ENCODE results near the gene MIPOL1. TPM values are rescaled to one million over a fixed set of nuclear protein-coding genes. Genes with fewer than 3 reads are reported as not detected.

The MIPOL1 gene
- total RNA-seq, 4 donors from 2014 or later, result 5.4 to 17.2 (median 9.4) TPM

- no peak for ATAC-seq (ENCODE audit: low FRiP score)
Measured at GRCh38 chr14:37403626-37404025, 205.9 kb downstream of the MIPOL1 start.

GRCh38 chr14:37406095-37406494, 208.4 kb downstream of the MIPOL1 start:
- ATAC-seq (ENCODE audit: low FRiP score) (no peak), DNase-seq (ENCODE audit: low spot score) (no peak)
- TF ChIP-seq, protein P1, sequence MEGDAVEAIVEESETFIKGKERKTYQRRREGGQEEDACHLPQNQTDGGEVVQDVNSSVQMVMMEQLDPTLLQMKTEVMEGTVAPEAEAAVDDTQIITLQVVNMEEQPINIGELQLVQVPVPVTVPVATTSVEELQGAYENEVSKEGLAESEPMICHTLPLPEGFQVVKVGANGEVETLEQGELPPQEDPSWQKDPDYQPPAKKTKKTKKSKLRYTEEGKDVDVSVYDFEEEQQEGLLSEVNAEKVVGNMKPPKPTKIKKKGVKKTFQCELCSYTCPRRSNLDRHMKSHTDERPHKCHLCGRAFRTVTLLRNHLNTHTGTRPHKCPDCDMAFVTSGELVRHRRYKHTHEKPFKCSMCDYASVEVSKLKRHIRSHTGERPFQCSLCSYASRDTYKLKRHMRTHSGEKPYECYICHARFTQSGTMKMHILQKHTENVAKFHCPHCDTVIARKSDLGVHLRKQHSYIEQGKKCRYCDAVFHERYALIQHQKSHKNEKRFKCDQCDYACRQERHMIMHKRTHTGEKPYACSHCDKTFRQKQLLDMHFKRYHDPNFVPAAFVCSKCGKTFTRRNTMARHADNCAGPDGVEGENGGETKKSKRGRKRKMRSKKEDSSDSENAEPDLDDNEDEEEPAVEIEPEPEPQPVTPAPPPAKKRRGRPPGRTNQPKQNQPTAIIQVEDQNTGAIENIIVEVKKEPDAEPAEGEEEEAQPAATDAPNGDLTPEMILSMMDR (IDR thresholded peaks at IDR 0.05), result no peak

More at GRCh38 chr14:37403626-37404025, 205.9 kb downstream of the MIPOL1 start:
- TF ChIP-seq, protein P1 (IDR thresholded peaks at IDR 0.05), result no peak
- DNase-seq (ENCODE audit: low spot score), result no peak

DNA sequence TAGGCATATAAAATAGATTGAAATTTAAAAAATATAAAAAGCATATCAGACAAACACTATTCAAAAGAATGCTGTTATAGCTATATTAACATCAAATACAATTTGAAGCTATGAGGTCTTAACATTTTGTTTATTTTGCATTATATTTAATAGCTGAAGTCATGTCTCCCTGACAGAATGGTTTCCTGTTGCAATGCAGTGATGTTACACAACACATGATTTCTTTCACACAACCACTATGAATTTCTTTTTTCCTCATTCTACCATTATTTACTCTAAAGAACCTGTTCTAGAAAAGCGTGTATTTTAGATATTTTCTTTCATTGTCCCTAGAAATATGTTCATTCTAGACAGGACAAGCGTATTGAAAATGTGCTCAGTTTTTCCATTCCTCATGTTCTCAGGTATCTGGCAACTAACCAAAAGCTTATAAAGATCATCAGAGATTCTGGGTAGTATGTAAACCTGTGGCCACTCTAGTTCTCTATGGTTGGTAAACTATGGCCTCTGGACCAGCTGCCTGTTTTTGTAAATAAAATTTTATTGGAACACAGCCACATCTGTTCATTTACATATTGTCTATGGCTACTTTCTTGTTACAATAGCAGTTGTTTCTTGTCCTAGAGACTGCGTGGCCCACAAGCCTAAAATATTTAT, 213.5 kb downstream of the MIPOL1 start:
- DNase-seq (ENCODE audit: low spot score) (no peak), ATAC-seq (ENCODE audit: low FRiP score) (no peak)
- TF ChIP-seq, protein P1 (IDR thresholded peaks at IDR 0.05), result no peak

GRCh38 chr14:37413050-37413449, 215.3 kb downstream of the MIPOL1 start:
- TF ChIP-seq, protein P1 (IDR thresholded peaks at IDR 0.05), result no peak
- DNase-seq (ENCODE audit: low spot score) (no peak), ATAC-seq (ENCODE audit: low FRiP score) (no peak)

- ATAC-seq (ENCODE audit: low FRiP score), result no peak
Measured at GRCh38 chr14:37413504-37414003, 215.8 kb downstream of the MIPOL1 start.

GRCh38 chr14:37416264-37416663, 218.5 kb downstream of the MIPOL1 start:
- TF ChIP-seq, protein P1 (IDR thresholded peaks at IDR 0.05), result no peak
- no peak for DNase-seq (ENCODE audit: low spot score)
- no peak for ATAC-seq (ENCODE audit: low FRiP score)

More at GRCh38 chr14:37413504-37414003, 215.8 kb downstream of the MIPOL1 start:
- TF ChIP-seq, protein P1 (IDR thresholded peaks at IDR 0.05), result no peak
- DNase-seq (ENCODE audit: low spot score), result no peak

- no peak for DNase-seq (ENCODE audit: low spot score)
- ATAC-seq (ENCODE audit: low FRiP score), result no peak
- TF ChIP-seq, protein P1 (IDR thresholded peaks at IDR 0.05), result no peak
Measured at GRCh38 chr14:37417151-37417550, 219.4 kb downstream of the MIPOL1 start.

Measured in omental fat pad (tissue), 4 donors.